ENCODE data around the gene CUL5. TPM values are rescaled to one million over a fixed set of nuclear protein-coding genes. Genes with fewer than 3 reads are reported as not detected.

The CUL5 gene
- total RNA-seq, result 61.9 and 70.6 TPM in 2 replicates
- 10.9 TPM for polyA plus RNA-seq (2012)

DNA sequence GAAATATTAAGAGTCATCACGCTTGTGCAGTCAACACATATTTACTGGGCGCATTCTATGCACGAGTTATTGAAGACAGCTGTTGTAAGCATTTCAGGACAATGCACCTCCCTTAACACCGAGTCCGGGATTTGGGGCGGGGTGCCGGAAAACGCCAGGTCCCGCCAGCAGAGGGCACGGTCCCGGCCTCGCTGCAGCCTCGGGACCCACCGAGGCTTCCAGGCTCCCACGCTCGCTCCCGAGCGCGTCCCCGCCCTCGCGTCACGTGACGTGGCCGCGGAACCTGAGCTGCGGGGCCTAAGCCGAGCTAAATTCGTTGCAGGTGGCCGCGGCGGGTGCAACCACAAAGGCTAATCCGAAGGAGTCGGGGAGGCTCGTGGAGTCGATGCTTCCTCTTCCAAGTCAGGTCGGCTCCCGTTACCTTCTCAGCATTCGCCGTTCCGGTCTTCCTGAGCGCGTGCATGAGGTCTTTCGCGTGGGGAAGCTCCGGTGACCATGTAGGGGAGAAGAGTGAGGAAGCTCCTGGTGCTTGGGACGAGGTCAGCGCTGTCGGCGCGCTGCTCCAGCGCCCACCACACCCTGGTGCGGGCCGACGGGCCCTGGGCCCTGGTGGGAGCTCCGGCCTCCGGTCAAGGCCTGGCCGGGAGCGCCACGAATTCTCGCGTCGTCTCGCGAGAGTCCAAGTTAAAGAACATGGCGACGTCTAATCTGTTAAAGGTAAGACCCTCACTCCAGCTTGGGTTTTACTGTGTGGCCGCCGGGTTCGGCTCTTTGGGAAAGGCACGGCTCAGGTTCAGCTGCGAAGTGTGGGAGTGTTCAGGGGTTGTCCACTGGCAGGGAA lies at the start of gene CUL5:
CUL5 (plus strand) TSS at position 243 of the 841 bp plus-strand sequence; CDS start at position 694, 451 bp downstream.
- DNase-seq (ENCODE audit: low read depth), result peak; percentile 94

DNA sequence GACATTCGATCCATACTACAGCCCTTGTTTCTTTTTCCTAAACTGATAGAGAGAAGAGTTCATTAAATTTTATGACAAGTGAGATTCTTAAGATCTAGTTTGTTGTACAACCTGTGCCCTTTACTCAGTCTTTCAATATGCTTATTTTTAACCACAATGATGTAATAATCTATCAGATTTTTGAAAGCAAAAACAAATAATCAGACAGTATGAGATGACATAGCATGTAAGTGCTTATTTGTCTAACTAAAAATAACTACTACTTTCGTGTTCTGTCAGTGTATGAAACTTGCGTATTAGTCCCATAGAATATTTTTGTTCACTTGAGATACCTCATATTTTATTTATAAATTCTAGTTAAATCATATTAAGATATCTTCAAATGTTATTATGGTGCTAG lies 47.2 kb upstream of the CUL5 start:
- no peak for DNase-seq (ENCODE audit: low read depth)

- no peak for DNase-seq (ENCODE audit: low read depth)
These were observed 46.5 kb upstream of the CUL5 start for GRCh38 chr11:107962181-107962580.

- DNase-seq (ENCODE audit: low read depth), result no peak
These were observed 45.6 kb upstream of the CUL5 start for GRCh38 chr11:107963091-107963490.

DNA sequence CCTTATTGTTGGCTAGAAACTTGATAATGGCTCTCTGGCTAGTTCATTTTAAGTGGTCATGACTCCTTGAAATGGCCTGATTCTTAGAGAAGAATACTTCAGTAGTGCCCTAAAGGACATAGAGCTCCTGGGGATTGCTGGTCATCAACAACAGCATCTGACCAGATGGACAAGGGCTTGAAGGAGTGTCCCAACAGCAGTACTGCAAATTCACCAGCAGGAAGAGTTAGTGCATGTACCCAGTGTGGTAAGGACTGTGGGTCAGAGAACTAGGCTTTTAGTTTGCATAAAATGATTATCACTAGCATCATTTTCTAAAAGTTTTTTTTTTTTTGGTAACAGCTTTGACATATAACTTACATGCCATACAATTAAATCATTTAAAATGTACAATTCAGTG lies 39.5 kb upstream of the CUL5 start:
- DNase-seq (ENCODE audit: low read depth), result no peak

DNA sequence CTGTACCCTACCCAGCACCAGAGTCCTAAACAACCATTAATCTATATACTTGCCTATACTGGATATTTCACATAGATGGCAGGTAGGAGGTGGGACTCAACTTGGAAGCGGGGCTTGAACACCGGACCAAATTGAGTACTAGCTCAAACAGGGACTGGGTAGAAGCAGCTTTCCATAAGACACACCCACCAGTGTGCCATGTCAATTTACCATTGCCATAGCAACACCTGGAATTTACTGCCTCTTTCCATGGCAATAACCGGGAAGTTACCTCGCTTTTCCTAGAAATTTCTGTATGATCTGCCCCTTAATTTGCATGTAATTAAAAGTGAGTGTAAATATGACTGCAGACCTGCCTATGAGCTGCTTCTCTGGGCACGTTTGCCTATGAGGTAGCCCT lies 38.6 kb upstream of the CUL5 start:
- DNase-seq (ENCODE audit: low read depth), result no peak

DNA sequence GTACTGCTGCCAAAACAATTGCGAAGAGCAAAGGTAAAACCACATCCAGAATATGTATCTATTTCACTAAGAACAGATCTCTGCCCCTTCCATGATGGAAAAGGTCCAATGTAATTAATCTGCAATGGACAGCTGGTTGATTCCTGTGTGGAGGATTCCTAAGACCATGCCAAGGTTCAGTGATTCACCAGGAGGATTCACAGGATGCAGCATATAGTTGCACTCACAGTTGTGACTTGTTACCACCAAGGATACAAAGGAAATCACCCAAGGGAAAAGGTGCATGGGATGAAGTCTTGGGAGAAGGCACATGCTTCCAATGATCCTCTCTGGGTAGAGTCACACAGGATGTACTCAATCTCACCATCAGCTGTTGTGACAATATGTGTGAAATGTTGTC lies 35.1 kb upstream of the CUL5 start:
- peak; percentile 15 for DNase-seq (ENCODE audit: low read depth)

- DNase-seq (ENCODE audit: low read depth), result no peak
These were observed 20.1 kb upstream of the CUL5 start for GRCh38 chr11:107988397-107989158.

DNA sequence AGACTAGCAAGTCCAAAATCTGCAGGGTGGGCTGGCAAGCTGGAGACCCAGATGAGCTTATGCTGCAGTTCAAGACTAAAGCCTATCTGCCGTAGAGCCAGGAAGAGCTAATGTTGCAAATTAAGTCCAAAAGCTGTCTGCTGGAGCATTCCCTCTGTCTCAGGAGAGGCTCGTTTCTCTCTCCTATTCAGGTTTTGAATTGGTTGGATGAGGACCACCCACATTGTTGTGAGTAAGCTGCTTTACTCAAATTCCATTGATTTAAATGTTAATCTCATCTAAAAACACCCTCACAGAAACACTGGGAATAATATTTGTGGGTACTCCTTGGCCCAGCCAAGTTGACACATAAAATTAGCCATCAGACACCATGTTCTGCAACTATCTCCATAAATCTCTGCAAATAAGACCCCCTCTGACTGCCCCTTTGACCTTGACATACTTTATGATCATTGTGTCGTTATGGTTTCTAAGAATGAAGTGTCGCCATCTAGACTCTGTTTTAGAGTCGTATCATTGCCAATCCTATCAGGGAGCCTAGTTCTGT lies 16.8 kb upstream of the CUL5 start:
- DNase-seq (ENCODE audit: low read depth), result no peak

DNA sequence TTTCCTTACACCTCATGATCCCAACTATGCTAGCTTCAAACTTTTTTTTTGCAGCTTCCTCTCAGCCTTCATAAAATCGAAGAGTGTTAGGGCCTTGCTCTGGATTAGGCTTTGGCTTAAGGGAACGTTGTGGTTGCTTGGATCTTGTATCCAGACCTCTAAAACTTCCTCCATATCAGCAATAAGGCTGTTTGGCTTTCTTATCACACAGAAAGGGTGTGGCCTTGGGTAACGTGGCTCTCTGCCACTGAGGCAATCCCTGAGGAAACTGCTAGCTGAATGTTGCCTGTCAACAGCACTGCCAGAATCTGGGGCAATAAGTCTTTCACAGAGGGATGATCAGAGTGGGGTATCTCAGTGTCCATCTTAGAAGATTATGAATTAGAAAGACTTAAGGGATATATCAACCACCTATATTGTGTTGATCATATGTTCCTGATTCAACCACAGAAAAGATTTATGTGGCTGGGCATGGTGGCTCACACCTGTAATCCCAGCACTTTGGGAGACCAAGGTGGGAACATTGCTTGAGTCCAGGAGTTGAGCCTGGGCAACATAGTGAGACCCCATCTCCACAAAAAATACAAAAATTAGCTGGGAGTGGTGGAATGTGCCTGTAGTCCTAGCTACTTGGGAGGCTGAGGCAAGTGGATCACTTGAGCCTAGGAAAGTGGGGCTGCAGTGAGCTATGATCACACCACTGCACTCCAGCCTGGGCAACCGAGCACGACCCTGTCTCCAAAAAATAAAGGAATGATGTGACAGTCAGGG lies 12.5 kb upstream of the CUL5 start:
- no peak for DNase-seq (ENCODE audit: low read depth)

DNA sequence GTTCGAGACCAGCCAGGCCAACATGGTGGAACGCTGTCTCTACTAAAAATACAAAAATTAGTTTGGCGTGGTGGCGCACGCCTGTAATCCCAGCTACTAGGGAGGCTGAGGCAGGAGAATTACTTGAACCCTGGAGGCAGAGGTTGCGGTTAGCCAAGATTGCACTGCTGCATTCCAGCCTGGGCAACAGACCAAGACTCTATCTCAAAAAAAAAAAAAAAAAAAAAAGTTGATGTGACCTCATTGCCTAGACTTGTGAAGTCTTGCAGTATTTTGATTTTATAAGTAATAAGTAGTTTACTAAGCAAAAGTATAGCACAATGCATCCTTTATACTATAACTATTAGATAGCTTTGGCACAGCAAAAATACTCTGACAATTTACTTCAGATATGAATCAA lies 9.9 kb upstream of the CUL5 start:
- DNase-seq (ENCODE audit: low read depth), result no peak

DNA sequence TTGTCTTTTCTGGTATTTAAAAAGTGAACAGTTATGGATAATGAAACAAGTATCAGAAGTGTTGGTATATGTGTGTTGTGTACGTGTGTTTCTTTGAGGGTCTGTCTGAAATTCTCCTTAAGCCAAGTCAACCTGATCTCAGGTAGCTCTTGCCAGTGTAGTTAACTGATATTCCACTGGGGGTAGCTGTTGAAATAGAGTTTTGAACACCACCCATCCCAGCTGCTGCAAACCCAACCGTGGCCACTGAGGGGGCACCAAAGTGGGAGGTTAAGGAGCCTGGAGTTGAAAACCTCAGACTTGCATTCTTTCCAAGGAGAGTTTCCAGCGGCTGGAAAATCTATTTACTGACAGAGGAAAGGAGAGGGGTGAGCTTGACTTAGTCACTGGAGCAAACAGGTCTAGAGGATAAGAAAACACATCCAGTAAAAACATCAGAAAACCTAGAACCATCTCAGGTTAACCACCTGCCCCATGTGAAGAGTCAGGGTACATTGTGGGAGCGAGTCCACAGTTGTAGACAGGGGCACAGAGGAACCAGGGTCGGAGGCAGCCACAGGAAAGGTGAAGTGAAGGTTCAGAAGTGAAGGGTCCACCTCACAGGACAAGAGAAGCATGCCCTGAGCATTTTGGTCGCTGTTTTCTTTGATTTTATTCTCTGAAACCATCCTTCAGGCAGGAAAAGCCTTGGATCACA lies 8.8 kb upstream of the CUL5 start:
- peak; percentile 58 for DNase-seq (ENCODE audit: low read depth)

GRCh38 chr11:108002476-108002875 lies 6.2 kb upstream of the CUL5 start:
- no peak for DNase-seq (ENCODE audit: low read depth)

DNA sequence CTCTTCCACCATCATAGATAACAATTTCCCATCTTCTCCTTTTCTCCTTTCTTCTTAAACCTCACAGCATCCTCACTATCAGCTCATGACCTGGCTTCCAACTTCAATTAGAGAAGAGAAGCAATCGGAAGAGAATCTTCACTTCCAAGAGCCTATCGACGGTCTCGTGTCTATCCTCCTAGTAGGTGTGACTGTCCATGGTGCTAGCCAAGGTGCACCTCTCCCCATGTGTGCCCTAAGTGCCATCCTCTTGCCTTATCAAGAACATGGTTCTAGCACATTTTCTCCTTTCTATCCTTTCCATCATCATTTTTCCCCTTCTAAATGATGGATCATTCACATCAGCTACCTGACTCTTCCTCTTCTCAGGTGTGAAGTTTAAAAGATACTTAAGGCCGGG lies 5.1 kb upstream of the CUL5 start:
- DNase-seq (ENCODE audit: low read depth), result no peak

- no peak for DNase-seq (ENCODE audit: low read depth)
These were observed 879 bp upstream of the CUL5 start for GRCh38 chr11:108007819-108008218.

- peak; percentile 14 for DNase-seq (ENCODE audit: low read depth)
These were observed 1.0 kb downstream of the CUL5 start for GRCh38 chr11:108009497-108010370.

- no peak for DNase-seq (ENCODE audit: low read depth)
These were observed 3.5 kb downstream of the CUL5 start for GRCh38 chr11:108012139-108012725.

DNA sequence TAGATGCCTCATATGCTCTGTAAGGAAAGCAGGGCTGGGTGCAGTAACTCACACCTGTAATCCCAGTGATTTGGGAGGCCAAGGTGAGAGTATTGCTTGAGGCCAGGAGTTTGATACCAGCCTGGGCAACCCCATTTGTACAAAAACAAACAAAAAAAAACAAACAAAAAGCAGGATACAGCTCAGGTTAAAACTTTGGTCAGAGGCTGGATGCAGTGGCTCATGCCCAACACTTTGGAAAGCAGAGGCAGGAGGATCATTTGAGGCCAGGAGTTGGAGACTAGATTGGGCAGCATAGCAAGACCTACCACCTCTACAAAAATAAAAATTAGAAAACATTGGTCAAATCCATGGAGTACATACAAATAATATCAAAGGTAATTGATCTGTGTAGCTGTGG lies 7.9 kb downstream of the CUL5 start:
- DNase-seq (ENCODE audit: low read depth), result no peak

DNA sequence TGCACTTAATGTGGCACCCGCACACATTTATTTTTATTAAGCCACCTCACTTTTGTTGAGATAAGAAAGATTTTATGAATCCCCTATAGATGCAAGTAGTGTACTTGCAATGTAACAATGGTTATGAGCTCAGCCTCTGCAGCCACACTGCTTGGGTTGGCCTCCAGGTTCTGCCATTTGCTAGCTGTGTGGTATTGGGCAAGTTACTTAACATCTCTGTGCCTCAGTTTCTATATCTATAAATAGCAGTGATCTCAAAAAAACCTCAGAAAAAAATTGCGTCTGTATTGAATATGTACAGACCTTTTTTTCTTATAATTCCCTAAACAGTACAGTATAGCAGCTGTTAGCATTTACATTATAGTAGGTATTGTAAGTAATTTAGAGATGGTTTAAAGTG lies 10.0 kb downstream of the CUL5 start:
- no peak for DNase-seq (ENCODE audit: low read depth)
